Activated naive CD4-positive, alpha-beta T cell treated with anti-CD3 and anti-CD28 coated beads, Interleukin-2, amount 50 U/mL, for 16 hours (primary cell): Measurements from ENCODE around the gene GNPTG.

Source experiments
- DNase-seq: peaks from one replicate; pipeline ENCODE4 v3.0.0-alpha.2; 2020

Gene GNPTG

DNA sequence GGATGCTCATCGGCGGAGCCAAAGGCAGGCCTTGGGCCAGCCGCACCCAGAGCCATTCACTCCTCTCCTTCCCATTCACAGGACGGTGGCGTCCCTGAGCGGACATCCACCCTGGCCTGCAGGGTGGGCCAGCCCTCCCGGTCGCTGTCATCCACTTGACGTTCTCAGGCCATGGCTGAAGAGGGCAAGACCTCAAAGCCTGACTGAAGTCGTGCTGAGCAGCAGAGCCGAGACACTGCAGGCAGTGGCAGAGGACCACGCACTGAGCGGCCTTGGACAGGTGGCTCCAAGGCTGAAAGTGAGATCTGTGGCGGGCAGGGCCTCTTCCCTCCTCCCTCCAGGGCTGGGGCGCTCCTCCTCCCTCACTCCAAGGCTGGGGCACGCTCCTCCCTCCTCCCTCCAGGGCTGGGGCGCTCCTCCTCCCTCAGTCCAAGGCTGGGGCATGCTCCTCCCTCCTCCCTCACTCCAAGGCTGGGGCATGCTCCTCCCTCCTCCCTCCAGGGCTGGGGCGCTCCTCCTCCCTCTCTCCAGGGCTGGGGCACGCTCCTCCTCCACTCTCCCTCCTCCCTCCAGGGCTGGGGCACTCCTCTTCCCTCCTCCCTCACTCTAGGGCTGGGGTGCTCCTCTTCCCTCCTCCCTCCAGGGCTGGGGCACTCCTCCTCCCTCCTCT, 24.1 kb downstream of the GNPTG start:
- no peak for DNase-seq

DNA sequence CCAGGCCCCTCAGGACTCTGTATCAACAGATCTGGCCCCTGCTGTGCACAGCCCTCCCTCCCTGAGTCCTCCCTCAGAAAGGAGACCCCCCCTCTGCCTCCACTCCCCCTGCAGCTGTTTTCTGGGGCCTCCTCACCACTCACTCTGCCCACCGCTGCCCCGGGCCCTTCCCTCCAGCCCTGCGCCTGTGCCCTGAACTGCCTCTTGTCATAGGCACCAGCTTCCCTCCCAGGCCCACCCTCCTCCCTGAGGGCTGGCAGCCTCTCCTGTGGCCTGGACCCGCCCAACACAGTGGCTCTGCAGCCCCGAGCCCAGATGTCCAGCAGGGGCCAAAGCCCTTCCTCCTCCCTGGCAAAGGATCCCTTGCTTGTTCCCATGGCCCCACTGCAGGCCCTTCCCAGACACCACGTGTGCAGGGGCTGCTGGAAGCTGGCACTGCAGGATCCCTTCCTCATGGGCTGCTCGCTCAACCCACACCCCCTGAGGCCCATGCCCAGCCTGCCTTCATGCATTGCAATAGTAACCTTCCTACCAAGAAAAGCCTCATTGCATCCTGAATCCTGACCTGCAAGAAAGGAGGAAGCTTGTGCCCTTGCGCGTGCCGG, 25.8 kb downstream of the GNPTG start:
- DNase-seq: no peak

DNA sequence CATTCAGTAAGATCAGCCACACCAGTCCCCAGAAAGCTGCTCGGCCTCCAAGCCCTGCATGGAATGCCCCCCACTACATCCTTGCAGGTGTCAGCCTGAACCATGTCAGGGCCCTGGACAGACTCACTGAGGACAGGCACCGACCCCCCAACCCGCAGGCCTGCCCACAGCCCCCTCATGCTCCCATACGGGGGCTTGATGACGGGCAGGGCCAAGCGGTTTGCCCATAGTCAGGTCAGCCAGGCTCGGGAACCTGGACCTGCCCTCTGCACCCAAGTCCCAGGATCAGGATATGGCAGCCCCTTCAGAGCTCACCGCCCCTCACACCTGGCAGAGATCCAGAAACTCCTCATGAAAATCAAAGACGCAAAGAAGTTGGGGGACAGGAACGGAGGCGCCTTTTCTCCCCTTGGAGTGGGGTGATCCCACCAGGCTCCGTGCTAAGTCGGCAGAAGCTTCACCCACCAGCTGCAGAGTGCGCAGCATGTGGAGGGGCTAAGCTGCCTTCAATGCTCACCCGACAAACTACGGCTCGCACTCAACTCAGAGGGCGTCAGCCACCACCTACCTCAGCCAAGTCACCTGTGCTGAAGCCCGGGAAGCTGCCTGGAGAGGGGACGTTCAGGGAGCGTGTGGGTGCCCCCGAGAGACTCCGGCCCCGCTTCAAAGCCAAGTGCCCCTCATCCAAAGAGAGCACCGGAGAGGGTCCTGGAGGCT, 26.5 kb downstream of the GNPTG start:
- DNase-seq: no peak

DNA sequence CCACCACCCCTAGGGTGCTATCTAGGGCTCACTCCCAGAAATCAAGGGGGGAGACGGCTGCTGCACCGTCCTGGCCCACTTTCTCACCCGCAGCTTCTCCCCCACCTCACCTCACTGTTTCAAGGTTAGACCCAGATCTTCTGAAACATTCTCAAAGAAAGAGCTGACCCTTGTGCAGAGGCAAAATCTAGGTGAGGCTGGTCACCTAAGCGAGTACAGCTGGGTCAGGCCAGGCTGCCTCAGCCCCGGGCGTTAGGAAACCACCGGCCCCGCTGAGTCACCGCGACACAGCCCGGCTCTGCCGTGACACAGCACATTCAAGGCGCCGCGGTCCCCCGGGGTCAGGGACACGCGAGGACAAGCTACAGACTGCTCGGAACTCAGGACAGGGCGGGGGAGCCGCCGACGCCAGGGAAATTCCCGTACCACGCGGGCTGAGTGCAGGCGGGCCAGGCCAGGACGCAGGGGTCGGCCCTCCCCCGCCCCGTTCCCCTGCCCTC, 27.1 kb downstream of the GNPTG start:
- DNase-seq: peak; percentile 73

DNA sequence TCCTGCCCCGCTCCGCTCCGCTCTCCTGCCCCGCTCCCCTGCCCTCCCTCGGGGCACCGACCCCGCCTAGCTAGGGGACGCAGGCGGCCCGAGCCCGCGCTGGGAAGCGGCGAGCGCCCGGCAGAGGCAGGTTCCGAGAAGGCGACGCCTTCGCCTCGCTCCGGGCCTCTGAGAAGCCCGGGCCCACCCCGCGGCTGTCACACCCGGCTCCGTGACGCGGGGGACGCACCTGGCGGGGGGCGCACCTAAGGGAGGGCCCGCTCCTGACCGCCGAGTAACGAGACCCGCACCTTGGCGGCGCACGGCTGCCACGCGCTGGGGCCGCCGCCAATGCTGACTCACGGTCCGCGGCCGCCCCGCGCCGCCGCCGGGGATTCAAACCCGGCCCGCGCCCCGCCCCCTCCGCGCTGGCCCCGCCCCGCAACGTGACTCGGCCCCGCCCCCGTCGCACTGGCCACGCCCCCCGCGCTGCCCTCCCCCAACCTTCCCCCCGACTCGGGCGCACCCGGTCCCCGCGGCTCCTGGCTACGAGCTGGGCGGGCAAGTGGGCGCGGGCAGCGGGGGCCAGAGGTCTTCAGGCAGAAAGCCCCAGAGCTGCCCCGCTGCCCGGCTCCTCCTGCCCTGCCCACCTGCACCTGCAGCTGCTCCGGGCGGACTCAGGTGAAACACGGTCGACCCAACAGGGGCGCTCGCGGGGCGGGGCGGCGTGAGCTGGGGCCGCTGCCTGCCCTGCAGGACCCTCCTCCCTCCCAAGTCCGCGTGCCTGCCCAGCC, 27.8 kb downstream of the GNPTG start:
- peak; percentile 76 for DNase-seq

DNA sequence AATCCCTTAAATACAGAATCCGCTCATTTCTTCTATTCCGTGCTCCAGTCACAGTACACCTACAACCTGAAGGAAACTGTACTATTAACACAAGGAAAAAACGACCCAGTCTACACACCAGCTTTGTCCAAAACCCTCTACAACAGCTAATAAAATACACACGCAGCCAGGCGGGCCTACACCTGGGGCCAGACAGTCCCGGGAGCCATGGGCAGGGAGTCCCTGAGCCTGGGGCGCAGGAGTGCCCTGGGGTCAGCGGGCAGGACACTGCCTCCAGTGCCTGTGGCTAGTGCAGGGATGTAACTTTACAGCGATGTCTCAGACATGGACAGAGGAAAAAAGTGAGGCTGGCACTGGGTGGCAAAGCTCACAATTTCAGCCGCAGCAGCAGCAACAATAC, 28.5 kb downstream of the GNPTG start:
- DNase-seq: no peak

DNA sequence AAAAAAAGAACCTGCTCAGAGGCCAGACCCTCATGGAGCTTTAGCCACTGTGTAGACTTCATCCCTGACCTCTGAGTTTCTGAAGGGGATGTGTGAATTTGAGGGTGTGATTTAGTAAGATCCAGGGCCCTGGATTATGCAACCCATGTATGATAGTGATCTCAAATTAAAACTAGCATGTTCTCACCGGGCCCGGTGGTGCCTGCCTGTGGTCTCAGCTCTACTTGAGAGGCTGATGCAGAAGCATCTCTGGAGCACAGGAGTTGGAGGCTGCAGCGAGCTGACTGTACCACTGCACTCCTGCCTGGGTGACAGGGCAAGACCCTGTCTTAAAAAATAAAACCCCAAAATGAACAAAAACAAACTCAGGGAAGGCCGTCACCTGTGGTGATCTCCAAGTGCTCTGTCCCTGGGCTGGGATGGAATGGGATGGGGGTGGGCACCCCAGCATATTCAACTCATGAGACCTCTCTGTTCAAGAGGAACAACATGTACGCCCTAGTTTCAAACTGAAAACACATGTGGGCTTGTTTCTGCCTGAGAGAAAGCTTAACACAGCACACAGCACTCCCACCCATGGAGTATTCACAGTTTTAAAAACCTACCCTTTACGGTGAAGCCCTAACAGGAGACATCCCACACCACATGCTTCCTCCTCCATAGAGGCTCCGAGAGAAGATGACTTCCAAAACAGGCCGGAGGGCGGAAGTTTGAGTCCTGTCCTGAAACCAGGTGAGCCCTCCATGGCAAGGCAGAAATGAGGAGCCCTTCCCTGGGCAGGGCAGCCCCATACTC, 30.1 kb downstream of the GNPTG start:
- DNase-seq: no peak

DNA sequence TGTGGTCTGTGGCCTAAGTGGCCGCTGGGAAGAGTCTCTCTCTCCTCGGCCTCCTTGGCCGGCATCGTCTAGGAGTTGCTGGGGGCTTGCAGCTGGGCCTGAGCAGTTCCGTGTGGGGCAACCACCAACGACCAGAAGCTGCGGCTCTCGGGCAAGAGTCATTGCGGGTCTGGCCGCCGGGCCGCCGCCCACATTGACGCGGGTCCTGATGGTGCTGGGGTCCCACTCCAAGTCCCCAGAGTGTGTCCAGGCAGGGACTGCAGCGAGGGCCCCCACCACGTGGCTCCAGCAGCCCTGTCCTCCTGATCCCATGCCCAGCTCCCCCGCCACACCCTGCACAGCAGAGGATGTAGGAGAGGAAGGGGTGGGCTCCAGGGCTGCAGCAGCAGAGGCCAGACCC, 31.8 kb downstream of the GNPTG start:
- no peak for DNase-seq

DNA sequence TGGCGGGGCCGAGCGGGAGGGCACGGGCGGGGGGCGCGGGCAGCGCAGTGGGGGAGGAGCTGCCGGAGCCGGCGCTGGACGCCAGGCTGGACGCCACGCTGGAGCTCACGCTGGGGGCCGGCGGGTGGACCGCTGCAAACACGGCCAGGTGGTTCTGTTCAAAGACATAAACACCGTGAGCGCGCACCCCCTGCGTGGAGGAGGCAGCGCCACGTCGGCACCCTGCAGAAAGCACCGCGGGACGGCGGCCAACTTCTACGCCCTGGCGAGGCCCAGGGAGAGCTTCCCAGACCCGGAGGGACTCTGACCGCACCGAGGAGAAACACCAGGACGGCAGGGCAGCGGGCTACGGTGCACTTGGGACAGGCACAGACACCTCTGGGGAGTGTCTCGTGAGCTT, 33.5 kb downstream of the GNPTG start:
- no peak for DNase-seq

DNA sequence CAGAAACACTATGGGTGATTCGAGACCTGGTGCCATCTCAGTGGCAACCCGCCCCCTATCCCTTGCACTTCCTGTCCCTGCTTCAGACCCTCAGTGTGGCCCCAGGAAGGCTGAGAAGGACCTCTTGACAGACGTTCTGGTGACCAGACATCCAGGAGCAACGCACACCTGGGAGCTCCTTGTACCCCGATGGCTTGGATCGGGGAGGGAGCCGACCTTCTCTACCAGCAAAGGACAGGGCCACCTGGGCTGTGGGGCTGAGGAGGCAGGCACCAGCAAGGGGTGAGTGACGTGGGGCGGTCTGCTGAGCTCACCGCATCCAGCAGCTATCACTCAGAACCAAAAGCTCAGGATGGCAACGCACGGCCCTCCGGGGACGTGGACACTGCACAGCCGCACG, 35.6 kb downstream of the GNPTG start:
- DNase-seq: no peak

DNA sequence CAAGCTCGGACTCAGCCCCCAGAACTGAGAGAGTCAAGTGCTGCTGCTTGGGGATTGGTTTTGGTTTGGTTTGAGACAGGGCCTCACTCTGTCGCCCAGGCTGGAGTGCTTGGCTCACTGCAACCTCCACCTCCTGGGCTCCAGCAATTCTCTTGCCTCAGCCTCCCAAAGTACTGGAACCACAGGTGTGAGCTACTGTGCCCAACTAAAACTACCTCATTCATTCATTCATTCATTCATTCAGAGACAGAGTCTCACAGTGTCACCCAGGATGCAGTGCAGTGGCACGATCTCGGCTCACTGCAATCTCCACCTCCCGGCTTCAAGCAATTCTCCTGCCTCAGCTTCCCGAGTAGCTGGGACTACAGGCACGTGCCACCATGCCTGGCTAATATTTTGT, 38.0 kb downstream of the GNPTG start:
- DNase-seq: no peak

DNA sequence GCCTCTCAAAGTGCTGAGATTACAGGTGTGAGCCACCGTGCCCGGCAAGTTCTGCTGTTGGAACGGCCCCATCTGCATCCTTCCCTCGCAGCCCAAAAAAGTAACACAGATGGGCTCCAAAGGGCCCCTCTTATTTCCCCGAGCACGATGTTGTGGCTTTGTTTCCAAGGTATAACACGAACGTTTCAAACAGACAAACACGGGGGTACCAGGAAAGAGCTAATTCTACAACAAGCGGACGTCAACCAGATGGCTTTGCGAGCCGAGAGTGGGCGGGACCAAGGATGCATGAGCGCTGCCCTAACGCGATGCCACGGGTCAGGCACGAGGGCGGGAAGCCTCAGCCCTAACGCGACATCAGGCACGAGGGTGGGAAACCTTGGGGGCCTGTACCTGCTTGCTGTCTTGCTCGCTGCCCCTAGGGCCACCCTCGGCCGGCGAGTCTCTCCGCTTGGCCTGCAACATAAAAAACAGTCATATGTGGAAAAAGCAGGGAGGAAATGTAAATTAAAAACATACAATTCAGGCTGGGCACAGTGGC, 38.6 kb downstream of the GNPTG start:
- DNase-seq: no peak

DNA sequence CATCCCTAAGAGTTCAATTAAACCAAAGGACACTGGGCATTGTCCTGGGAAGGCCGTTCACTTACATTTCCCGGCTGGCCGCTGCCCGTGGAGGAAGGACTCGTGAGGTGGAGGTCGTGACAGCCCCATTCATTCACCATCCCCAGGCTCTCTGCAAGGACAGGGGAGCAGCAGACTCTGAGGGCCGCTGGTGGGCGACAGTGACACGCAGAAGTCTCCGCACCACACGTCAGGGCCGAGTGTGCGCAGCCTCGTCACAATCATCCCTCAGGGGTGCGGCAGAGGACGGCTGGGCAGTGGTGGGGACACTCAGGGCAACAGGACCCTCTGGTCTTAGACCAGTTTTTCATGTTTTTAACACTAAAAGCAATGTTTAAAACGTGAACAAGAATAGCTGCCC, 41.1 kb downstream of the GNPTG start:
- DNase-seq: no peak

DNA sequence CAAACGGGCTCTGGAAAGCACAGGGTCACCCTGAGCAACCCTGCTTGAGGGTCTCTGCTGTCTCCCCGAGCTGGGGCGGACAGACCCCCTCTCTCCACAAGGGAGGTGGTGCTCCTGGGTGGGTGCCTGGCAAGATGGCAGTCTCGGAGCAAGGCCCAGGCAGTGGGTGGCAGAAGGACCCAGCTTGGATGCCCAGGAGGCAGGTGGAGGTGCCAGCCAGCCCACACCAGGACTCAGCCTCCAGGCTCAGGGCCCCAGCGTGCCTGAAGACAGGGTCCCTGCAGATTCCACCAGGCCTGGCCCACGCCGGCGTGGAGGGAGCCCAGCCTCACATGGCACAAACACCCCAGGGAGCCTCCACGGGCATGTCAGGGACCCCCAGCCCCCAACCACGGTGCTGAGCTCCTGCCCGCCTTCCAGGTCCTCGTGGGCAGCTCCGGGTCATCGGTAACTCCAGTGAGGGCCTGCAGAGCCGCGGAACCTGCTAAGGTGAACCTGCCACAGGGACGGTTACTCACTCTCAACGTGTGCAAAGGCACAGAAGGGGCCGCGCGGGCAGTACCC, 42.0 kb downstream of the GNPTG start:
- no peak for DNase-seq

DNA sequence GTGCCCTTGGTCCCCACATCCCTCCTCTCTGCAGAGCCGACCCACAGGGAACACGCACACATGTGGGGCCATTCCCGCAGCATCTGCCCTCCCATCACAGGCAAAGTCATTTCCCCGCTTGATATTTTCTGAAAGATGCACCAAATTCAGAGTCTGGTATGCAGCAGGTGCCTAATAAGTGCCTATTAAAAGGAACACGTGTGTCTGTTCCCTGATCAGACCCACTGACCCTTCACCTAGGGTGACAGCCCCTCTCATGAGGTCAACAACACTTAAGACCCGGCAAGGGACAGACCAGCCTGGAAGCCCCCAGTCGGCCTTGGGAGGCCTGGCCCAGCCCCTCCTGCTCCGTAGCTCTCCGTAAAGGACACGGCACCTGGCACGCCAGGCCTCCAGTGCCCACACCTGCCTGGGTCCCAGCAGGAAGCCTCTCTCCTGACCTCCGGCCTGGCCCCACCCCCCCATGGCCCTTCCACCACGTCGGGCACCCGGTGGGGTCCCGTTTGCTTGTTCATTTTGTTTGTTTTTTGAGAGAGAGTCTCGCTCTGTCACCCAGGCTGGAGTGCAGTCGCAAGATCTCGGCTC, 42.7 kb downstream of the GNPTG start:
- DNase-seq: no peak

DNA sequence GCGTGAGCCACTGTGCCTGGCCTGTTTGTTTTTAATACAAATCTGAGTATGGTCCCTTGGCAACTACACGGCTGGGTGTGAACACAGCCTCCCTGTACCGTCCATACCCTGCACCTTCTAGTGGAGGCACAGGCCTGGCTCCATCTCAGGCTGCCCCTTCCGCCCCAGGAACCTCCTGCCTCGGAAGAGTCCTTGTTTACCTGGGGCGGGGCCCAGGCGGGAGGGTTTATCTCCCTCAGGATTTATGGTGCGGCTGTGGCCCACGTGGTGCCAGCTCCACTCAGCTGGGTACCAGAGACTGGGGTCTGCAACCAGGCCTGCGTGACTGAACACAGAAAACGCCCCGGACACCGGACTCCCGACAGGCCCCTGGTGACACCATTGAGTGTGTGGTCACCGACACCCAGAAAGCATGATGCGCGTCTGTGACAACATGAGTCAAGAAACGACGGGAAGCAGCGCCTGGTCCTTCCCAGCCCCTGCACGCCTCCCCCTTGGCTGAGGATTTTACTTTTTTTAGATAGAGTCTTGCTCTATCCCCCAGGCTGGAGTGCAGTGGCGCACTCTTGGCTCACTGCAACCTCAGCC, 43.8 kb downstream of the GNPTG start:
- DNase-seq: no peak

DNA sequence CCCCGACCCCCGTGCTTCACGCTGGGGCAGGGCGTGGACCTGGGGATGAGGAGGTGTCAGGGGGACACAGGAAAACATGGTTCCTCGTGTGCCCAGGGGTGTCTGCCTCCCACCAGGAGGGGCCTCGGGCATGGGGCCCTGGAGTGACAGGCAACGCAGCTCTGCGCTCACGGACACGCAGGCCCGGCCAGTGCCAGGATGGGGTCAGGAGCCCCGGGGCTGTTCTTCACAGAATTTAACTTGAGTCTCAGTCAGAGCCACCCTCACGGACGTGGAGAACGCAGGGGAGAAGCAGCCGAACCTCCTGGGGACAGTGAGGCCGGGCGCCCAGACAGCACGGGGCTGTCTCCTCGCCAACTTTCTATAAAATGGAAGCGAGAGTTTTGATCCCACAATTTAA, 46.0 kb downstream of the GNPTG start:
- no peak for DNase-seq

DNA sequence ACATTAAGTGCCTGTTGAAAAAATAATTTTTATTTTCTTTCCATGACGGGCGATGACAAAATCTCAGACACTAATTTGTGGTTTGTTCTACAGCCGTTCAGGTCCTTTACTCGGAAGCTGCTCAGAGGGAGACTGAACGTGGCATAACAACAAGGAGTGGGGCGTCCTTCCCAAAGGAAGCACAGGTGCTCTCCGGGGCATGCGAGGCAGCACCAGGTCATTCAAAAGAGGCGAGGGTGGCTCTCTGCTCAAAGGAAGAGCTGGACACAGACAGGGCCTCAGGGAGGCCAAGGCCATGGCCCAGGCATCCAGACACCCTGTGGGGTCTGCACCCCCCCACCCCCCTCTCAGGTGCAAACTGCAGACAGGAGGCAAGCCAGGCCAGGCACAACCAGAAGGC, 46.6 kb downstream of the GNPTG start:
- no peak for DNase-seq

DNA sequence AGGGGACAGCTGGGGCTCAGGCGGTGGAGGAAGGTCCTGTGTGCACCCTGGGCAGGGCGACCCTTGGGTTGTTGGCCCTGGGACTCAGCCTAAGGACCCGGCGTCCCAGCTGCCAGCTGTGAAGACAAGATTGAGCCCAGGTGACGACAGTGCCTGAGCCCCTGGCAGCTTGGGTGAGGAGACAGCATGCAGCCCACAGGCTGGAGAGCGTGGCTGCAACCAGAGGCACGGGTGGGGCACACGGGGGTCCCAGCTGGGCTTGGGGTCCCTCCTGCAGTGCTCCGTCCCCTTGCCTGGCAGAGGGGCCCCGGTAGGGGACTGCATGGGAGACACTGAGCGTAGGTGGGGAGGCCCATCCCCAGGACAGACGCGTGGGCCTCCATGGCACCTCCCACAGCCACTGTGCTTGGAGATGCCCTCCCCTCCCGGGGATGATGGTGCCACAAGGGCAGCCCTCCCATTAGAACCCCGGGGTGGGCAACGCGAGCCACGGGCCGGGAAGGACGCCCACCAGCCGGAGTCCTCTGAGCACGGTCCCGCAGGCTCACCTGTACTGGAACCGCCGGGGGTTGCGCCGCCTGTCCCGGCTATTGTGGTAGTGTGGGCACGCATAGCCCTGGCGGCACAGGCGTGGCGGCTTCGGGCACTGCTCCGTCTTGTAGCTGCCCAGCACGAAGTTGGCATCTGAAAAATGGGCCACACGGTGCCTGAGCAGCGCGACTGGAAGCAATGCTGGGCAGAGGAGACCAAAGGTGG, 47.3 kb downstream of the GNPTG start:
- DNase-seq: no peak

DNA sequence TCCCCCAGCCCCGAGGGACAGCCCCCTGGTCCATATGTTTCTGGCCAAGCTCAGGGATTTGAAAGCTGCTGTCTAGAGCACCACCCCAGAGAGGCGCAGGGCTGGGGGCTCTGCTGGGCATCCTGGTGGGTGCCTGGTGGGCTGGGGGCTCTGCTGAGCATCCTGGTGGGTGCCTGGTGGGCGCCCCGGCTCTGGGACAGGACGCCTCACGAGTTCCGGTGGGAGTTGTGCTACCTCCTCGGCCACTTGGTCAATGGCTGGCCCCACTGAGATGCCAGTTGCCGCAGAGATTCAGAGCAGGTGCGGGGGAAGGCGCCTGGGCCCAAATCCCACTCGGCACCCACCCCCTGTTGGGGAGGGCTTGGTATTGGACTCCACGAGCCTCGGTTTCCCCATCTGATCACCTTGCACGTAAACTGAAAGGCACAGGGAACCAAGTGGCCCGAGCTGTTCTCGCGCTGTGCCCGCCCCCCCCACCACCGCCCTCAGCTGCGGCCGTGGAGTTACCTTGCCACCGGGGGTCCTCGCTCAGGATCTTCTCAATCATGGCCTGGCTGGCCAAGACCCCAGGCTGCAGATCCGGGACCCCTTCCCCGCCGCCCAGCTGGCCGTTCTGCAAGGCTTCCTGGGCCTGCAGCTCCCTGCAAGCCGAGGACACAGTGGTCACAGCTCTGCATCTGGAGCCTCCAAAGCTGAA, 49.5 kb downstream of the GNPTG start:
- no peak for DNase-seq
